ENCODE data around the gene NDUFB6. TPM values are rescaled to one million over a fixed set of nuclear protein-coding genes. Genes with fewer than 3 reads are reported as not detected.
"Not testable (repeated sequence)": the region's sequence is repeated elsewhere in the genome, so short reads cannot be mapped to it uniquely, and the experiment has no call there.

NDUFB6 gene
- total RNA-seq, 1 donor = 12.4 TPM

- DNase-seq (ENCODE audit: low read depth in 2 of 3, low spot score in 2 of 3) = peak; percentile 52 to 92 (median 85)
Observed at GRCh38 chr9:32571969-32572899, 725 bp downstream of the NDUFB6 start.

GRCh38 chr9:32570262-32570661, 2.7 kb downstream of the NDUFB6 start:
- no peak for DNase-seq (ENCODE audit: low read depth in 2 of 3, low spot score in 2 of 3)

GRCh38 chr9:32566770-32567169, 6.2 kb downstream of the NDUFB6 start:
- DNase-seq (ENCODE audit: low read depth in 2 of 3, low spot score in 2 of 3) = no peak

DNA sequence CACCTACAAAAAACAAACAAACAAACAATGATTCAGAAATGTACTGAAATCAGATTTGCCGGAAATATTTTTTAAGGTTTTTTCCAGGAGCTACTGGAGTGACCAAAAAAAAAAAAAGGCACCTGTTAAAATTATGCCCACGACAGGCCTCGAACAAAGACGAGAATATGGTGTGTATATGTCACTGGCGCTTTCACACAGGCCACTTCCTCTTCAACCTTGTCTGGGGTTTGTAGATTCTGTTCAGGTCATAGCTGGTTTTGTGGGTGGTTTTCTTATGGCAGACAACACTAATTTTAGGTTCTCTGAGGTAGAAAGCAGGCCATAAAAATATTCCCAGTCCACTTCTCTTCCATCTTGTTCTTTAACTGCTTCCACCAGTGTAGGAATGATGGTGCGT, 7.0 kb downstream of the NDUFB6 start:
- DNase-seq (ENCODE audit: low read depth in 2 of 3, low spot score in 2 of 3) = no peak

GRCh38 chr9:32558408-32558934, 14.5 kb downstream of the NDUFB6 start:
- DNase-seq (ENCODE audit: low read depth in 2 of 3, low spot score in 2 of 3) = peak in 1 of 3 donors; percentile 35

DNA sequence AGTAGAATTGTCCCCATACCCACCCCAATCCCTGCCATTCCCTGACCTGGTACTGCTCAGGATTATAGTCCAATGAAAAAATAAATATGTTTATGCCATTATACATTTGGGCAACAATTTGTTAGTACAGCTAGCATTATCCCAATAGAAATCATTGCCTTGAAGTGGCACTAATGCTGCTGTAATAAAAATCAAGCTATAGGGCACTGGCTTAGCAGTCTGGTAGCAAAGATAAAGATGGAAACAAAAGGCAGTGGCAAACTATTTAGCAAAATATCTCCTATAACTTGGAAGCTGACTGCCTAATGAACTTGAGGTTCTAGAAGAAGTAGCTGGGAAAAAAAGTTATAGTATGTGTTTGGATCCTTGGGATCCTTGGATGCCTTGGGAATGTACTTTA, 18.4 kb downstream of the NDUFB6 start:
- DNase-seq (ENCODE audit: low read depth in 2 of 3, low spot score in 2 of 3) = no peak

GRCh38 chr9:32554107-32554506, 18.9 kb downstream of the NDUFB6 start:
- DNase-seq (ENCODE audit: low read depth in 2 of 3, low spot score in 2 of 3) = peak in 2 of 3 donors; percentile 88 to 97

DNA sequence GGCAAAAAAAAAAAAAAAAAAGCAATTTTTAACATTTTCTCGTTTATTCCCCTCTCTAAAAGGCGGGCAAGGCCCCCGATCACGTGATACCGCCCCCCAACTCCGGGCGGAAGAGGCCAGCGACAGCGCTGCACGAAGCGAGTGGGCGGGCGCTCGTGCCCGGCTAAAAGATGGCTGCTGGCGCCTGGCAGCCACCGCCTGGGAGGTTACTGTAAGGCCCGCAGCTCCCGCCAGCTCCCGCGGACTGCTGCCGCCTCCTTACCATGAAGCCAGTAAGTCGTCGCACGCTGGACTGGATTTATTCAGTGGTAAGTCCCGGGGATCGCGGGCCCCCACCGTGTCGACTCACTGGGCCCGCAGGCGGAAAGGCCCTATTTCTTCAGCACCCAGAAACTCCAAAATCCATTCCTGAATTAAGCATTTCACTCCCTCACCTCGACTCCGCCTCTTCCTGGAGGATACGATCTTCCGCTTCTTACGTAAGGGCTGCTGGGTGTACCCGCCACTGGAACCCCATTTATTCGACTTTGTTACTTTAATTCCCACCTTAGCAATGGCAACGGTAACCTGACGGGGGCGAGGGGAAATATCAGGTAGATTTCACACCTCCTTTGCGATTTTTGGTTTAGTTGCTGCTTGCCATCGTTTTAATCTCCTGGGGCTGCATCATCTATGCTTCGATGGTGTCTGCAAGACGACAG, 20.6 kb downstream of the NDUFB6 start, which contains the start of the genes SMIM27 and TOPORS:
TSS of gene SMIM27 (plus strand) at position 156 of the 701 bp plus-strand sequence. CDS start at position 264, 108 bp downstream.
TSS of gene TOPORS (minus strand) at position 415 of the 701 bp plus-strand sequence. CDS start at position 265, 150 bp downstream.
- peak; percentile 79 to 93 (median 91) for DNase-seq (ENCODE audit: low read depth in 2 of 3, low spot score in 2 of 3)

DNA sequence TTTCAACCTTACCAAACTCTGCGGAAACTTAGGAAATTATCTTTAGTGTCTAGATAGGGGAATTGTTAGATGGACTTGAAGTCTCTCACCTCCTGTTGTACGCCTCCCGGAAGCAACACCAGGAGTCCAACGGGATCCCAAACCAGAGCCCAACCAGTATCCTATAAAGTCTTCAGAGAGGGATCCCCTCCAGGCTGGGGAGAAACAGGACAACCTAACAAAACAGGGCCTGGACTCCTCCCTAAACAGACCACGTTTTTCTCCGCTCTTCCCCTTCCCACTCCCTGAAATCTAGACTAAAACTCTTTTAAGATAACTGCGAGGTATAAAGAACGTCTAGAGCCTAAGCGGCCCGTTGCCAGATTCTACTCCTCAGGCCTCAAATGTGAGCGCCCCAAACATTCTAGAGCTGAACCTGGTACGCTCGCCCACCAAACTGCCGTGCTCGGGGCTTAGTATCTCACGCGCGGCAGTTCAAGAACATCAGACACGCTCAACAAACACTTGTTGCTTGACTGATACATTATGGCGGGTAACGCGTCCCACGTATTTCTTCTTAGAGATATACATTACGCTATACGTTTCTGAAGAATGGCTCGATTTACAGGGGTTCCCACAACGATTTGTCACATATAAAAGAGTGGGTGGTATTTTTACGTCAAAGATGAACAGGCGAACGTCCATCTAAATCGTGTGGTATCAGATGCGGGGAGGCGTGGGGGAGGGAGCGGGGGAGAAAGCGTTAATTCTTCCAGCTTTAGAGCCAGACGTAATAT, 21.5 kb downstream of the NDUFB6 start:
- DNase-seq (ENCODE audit: low read depth in 2 of 3, low spot score in 2 of 3) = peak; percentile 31 to 48 (median 35)

DNA sequence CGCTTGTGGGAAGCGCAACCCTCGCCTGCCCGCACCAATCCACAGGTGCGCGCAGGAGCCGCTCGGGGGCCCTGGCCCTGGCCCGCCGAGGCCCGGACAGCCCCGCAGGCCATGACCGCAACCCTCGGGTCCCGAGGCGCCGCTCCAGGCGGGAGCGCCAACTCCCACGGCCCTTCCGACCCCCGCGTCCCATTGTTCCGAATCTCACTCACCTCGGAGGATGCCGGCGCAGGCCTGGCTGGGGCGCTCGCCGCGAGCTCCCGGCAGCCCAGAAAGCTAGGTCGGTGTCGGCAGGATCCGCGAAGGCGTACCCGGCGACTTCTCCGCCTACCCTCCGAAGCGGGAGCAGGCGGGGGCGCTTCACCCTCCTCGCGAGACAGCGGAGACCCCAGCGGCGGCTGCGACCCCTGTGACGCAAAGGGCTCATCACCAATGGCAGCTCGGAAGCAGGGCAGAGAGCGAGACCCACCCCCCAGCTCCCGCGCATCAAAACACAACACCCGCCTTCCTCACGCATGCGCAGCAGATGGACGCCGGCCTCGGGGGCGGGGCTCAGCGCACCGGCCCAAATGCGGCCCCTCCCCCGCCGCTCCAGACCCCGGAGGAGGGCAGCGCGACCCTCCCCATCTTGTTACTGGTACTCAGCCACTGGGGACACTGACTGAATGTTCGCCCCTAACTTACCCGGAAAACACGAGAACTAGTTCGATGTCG, 22.2 kb downstream of the NDUFB6 start:
- DNase-seq (ENCODE audit: low read depth in 2 of 3, low spot score in 2 of 3) = peak; percentile 86 to 99 (median 97)

DNA sequence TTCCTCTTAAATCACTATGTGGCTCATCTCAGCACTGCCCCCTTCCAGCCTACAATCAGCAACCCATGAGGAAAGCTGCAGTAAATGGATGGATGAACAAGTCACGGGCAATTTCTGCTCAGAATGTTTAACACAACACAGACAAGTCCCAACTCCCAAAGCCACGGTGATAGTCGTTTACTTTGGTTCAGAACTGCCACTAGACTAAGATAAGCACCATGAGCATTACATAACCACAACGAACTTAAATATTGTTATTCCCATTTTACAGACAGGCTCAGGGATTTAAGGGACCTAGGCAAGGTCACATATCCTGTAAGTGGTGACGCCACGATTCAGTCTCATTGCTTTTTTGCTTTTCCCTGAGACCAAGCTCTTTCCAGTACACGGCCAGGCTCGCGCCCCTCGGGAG, 22.8 kb downstream of the NDUFB6 start:
- DNase-seq (ENCODE audit: low read depth in 2 of 3, low spot score in 2 of 3) = peak in 1 of 3 donors; percentile 21

DNA sequence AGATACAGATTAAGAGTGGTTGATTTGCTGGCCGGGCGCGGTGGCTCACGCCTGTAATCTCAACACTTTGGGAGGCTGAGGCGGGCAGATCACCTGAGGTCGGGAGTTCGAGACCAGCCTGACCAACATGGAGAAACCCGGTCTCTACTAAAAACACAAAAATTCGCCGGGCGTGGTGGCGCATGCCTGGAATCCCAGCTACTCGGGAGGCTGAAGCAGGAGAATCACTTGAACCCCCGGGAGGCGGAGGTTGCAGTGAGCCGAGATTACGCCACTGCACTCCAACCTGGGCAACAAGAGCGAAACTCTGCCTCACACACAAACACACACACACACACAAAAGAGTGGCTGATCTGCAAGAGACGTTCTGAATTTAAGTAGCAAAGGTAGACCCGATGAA, 24.7 kb downstream of the NDUFB6 start:
- not testable (repeated sequence) for DNase-seq (ENCODE audit: low read depth in 2 of 3, low spot score in 2 of 3)

DNA sequence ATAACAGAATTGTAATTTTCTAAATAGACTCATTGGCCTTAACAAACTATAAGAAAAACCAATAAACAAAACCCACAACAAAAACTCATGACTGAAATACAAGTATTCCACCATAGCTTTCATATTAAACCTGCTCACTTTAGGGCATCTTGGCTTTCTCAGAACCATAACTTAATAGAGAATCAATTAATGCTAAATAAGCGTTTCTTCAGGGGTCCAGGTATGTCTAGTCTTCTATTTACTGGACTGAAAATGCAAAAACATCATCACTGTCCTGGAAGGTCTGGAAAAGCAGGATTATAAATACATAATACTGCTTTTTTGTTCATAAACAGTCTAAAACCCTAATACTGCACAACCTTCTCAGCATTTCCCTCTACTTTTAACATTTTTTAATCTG, 27.1 kb downstream of the NDUFB6 start:
- no peak for DNase-seq (ENCODE audit: low read depth in 2 of 3, low spot score in 2 of 3)

GRCh38 chr9:32543047-32543446, 29.9 kb downstream of the NDUFB6 start:
- no peak for DNase-seq (ENCODE audit: low read depth in 2 of 3, low spot score in 2 of 3)

DNA sequence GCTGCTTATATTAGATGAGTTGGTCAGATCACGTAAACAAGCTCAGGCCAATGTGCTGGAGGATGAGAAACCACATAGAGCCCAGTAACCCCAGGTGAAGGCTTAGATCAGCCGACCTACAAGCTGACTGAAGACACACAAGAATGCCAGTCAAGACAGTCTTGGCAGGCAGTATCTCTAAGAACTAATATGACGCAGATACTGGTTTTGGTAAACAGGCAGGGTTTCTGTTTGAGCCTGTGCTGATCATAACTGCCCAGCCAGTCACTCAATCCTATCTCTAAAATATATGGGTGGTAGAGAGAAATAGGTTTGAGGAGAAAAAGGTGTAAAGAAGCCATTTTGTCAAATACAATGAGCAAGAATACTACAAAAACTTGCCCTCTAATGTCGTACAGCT, 39.1 kb downstream of the NDUFB6 start:
- DNase-seq (ENCODE audit: low read depth in 2 of 3, low spot score in 2 of 3) = no peak

- no peak for DNase-seq (ENCODE audit: low read depth in 2 of 3, low spot score in 2 of 3)
Observed at GRCh38 chr9:32533336-32533735, 39.6 kb downstream of the NDUFB6 start.

DNA sequence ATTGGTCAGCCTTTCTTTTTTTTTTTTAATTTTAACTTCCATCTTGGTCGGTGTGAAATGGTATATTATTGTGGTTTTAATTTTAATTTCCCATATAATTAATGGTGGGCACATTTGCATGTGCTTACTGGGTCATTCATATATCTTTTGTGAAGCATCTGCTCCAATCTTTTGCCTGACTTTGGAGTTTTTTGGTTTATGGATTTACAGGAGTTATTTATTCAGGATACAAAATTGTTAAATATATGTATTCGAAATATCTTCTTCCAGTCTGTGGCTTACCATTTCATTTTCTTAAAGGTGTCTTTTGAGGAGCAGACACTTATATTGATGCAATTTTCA, 46.3 kb downstream of the NDUFB6 start:
- DNase-seq (ENCODE audit: low read depth in 2 of 3, low spot score in 2 of 3) = no peak

DNA sequence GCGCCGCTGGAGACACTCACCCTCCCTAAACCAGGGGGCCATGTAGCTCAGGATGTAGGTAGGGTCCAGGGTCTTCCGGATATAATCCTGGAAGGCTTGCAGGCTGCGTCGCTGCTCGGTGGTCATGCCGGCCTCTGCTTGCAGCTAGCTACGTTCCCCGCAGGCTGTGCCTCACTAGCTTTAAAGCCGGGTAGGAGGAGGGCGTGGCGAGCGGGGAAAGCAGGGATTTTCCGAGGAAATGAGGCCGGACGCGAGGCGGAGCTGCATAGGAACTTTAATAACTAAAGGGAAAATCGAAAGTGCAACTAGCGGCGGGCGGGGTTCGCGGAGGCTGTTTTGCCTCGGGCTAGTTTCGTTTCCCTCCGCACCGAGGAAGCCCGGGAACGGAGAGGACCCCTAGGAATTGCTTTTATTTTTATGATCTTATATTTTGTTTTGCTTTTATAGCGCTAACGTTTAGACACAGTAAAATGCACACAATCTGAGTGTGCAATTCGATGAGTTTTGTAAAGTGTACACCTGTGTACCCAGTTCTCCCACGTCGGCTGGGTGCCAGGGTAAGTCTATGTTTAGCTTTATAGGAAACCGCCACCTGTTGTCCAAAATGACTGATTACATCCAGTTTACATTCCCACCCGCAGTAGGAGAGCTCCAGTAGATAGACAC, 46.8 kb downstream of the NDUFB6 start, which contains the start of gene RIGI:
TSS of gene RIGI (minus strand) at position 156 of the 666 bp plus-strand sequence. CDS start at position 126, 30 bp downstream.
- peak; percentile 69 to 90 (median 83) for DNase-seq (ENCODE audit: low read depth in 2 of 3, low spot score in 2 of 3)

GRCh38 chr9:32525709-32526030, 47.3 kb downstream of the NDUFB6 start:
- no peak for DNase-seq (ENCODE audit: low read depth in 2 of 3, low spot score in 2 of 3)

Measured in hematopoietic multipotent progenitor cell (in vitro differentiated cells).